Esophagus squamous epithelium (tissue), 4 donors: Measurements from ENCODE around the gene ADRM1.

Experiments used
- POLR2A ChIP-seq, 4 donors: fragments of 450-650 bp; IDR thresholded peaks; one replicate each; pipeline ENCODE4 v1.6.1; 2017; ENCODE audit warnings: antibody characterized with exemption in 4 of 4, mild to moderate bottlenecking in 4 of 4, moderate library complexity in 3 of 4
- TF ChIP-seq, protein P1 (sequence below), 6 experiments: fragments of 450-650 bp in 4 of 6; fragments of 200-600 bp in 2 of 6; sonication (generic) in 2 of 6; IDR thresholded peaks; one replicate each; pipeline ENCODE4 v1.5.1; 2016 to 2019; ENCODE audit warnings: antibody characterized with exemption in 6 of 6, mild to moderate bottlenecking in 4 of 6, moderate library complexity in 4 of 6

DNA sequence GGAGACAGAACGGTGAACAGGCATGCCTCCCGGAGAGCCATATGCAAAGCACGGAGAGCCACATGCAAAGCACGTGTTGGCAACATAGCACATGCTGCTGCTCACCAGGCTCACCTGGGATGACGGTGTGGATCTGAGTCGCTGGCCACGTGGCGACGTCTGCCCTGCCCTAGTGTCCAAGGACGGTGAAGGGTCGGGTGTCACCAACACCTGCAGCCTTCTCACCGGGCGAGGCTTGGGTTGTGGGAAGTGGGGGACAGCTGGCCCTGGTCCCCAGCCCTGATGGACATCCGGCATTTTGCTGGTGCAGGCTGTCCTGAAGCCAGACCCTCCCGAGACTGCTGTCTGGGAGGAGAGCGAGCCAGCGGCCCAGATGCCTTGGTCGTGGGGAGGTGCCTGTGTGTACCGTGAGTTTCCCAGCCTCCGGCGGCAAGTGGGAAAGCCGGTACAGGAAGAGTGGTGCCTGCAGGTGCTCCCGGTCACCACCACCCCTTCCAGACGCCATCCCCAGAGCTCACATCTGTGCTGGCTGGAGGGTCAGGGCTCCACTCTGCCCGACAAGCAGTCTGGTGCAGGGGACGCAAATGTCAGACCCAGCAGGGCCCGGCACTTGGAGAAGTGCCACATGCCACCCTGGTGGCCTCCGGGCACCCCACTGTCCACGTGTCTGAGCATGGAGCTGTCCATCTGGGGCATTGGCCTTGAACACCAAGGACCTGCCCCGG lies 5.9 kb upstream of the ADRM1 start:
- TF ChIP-seq, protein P1, sequence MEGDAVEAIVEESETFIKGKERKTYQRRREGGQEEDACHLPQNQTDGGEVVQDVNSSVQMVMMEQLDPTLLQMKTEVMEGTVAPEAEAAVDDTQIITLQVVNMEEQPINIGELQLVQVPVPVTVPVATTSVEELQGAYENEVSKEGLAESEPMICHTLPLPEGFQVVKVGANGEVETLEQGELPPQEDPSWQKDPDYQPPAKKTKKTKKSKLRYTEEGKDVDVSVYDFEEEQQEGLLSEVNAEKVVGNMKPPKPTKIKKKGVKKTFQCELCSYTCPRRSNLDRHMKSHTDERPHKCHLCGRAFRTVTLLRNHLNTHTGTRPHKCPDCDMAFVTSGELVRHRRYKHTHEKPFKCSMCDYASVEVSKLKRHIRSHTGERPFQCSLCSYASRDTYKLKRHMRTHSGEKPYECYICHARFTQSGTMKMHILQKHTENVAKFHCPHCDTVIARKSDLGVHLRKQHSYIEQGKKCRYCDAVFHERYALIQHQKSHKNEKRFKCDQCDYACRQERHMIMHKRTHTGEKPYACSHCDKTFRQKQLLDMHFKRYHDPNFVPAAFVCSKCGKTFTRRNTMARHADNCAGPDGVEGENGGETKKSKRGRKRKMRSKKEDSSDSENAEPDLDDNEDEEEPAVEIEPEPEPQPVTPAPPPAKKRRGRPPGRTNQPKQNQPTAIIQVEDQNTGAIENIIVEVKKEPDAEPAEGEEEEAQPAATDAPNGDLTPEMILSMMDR (IDR thresholded peaks at IDR 0.05): no peak
- no peak for TF ChIP-seq POLR2A (IDR thresholded peaks at IDR 0.05)
